Measurements from ENCODE around the gene HOXD10.

The HOXD10 gene

DNA sequence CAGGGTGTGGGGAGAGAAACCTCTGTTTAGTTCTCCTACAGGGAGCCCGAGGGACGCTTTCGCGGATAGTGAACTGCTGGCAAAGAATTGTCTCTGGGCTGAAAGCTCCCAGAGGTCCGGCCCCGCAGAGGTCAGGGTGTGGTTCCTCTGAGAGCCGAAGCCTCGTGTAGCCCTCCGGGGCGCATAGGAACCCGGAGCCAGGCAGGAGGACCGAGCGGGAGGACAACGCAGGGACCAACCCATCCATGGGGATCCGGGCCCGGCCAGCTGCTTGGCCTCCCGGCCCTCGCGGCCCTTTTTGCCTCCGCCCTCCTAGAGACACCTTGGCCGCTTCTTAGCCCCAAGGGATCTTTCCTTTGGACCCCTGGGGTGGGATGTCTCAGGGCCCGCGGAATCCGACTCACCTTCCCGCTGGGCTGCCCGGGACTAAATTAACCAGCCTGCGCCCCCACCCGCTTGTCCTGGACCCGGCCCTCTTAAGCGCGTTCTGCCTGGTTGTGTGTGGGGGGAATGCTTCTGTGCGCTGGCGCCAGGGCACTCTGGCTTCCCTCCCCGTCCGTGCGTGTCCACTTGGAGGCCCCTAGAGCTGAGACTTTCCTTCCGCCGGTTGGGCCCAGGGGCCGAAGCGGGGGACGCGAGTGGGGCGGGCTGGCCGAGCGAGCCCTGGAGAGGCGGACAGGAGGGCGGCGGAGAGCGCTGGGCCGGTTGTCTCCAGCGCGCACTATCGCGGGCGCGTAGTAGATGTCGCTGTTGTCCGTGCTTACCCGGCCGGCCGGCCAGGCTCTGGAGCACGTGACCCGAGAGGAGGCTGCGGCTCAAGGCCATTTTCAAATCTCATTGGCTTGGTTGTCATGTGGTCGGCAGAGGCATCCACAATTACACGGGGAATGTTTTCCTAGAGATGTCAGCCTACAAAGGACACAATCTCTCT, at the start of gene HOXD10:
Gene HOXD10 (plus strand): TSS at position 896 of the 931 bp plus-strand sequence. CDS start 56 bp downstream, outside the sequence.
- FAIRE-seq, result no peak

DNA sequence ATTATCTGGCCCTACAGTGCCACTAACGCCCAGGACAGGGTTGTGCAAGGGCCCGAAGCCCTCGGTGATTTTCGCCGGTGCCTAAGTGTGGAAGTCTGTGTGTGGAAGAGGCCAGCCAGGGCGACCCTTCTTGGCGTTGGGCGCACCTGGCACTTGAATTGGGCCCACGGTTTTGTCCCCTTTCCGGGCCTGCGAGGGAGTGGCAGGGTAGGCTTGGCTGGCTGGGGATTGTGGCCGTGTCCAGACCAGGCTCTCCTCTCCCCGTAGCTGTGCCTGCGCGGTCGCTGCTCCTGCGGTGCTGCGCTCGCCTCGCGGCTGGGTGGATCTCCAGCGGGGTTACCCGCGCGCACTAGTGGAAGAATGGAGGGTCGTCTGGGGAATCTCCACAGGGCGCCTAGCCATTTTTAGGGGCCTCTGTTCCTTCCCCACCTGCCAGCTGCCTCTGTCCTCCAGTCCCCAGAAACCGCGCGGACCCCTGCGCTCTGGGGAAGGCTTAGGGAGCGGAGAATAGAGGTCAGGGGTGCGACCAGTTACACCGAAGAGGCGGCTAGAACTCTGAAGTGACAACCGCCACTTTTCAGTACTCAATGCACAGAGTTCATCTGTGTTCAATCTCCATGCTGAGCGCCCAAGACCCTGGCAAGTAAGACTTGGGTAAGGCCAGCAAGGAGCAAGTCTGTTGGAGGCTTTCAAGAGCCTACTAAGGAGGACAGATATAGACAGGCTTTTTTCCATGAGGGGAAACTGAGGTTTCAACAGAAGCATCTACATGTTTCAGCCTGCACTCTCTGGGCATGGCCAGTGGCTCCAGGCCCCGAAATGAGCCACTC, 48.8 kb upstream of the HOXD10 start:
- no peak for FAIRE-seq

DNA sequence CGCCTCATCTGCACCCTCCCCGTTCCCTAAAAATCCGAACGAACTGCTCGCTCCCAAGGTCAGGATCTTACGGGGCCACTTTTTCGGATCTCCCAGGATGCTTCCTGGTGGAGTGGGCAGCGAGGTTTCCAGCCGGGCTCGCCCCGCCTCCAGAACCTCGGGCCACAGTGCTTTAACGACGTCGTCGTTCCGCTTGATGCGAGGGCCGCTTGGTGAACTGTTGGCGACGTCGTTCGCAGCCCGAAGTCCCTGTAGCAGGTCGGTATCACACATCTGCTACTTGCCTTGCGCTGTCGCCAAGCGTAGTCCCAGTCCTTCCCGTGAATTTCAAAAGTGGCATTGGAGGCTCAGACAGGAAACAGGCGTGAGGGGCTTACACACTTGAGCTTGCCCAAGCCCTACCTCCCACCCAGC, 48.2 kb upstream of the HOXD10 start:
- no peak for FAIRE-seq

DNA sequence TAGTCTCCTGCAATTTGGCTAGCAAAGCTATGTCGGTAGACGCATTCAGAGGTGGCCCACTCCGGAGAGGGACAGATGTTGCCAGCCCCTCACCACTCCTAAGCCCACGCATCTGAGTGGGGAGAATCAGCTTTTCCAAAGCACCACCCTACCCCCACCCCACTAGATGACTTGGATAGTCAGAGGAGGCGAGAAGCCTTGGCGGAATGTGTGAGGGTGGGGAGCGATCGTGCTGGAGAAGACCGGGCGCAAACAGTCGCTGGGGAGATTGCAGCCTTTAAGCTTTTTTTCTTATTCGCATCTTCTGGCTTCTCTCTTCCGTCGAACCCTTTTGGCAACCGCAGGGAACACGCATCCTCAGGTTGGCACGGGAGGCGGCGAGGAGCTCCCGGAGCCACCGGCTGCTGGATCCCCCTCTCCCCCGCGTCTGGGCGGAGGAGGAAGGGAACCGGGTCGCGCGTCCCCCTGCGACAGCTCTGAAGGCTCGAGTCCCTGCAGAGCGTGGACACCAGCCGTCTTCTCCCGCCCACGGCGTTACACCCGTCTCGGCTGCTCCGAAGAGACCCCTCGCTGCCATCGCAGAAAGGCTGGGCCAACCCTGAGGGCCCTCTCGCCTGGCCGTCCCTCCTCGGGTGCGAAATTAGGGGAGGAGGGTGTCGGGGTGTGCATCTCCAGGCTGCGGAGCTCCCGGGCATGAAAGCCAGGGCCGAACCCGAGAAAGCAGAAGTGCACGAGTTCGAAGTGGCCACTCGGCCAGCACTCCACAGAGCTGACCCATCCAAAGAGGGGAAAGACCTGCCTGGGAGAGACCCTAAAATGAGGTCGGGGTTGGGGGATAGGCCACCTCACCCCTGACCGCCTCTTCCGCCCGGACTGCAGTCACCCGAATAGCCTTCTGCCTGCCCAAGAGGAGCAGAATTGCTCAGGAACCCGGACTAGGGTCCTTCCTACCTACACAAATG, 45.0 kb upstream of the HOXD10 start:
- FAIRE-seq, result no peak

DNA sequence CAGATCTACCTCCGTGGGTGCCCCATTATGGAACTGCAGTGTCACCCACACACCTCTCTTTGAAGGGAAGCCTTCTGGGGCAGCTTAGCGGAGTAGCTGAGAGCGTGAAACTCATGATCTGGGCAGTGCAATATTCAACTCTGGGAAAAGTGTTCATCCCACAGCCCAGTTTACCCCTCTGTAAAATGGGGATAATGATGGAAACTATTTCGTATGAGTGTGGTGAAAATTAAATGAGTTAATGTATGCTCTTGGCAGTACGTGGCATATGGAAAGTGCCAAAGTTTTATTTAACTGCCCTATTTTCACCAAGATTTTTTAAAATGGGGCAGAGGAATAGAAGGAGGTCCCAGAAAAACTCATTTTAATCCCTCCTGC, 44.3 kb upstream of the HOXD10 start:
- FAIRE-seq, result no peak

DNA sequence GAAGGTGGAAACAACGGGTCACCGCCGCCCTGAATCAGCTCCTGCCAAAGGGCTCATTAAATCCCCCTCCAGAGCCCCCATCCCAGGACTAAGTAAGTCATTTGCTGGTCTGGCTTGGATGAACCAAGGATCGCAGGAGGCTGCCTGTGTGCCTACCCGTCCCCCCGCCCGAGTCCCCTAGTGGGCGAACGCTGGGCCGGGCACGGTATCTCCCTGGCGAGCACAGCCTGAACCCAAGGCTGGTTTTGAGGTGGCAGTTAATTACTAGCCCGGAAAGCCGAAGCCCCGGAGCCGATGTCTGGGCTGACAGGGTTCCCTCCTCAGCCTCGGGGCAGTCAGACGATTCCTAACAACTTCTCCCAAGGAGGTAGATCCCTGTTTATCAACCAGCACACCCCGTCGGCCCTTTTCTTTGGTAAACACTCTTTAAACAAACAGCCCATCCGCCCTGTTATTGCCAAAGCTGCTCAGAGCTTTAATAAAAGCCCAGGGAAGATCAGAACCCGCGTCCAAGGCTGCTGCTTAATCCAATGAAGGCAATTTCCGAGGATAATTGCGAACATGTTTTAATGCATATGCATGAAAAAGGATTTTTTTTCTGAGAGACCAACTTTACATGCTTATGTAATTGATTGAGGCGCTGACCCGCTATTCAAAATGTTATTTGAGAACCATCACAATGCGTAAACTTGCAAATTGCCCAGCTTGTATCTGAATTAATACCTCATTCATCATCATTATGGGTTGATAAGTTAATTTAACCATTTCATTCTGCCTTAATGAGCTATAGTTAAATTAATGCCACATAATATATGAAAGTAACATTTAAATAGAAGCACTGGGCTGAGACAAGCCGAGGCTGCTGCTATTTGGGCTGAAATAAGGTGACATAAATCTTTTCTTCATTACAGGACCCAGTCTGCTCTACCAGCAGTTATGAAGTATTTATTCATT, 43.4 kb upstream of the HOXD10 start:
- FAIRE-seq, result no peak

DNA sequence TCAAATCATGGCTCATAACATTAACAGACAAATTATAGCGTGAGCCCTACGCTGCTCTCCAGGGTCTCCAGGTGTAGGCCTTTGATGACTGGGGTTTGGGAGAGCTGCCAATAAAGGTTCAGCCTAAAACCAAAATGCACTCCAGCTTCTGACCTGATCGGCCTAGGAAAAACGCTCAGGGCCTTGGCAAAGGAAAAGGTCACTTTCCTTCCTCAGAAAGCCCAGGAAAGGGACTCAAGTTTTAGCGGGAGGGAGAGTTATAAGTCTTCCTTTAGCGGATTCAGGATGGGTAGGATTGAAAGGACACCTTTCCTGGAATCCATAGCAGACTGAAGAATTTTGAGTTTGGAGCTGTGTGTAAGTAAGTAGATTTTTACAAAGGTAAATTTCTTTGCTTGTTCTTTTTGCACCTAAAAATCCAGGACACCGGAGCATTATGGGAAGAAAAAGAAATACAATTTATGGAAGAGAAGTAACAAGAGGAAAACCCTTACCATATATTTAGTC, 41.6 kb upstream of the HOXD10 start:
- no peak for FAIRE-seq

DNA sequence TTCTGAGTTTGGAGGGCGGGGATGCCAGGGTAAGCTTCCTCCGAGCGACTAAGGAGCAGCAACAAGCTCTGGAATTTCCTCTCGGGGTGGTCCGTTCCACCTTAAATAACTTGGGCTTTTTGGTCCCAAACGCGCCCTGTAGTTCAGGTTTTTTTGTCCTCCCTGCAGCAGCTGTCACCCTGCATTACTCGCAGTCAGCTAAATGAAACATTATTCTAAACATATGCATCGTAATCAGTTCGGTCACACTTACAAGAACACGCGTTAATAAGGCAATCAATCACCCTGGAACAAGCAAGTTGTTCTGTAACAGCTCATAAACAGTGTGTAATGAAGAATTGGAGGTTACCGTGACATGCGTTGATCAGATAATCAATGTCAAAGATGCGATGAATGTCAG, 41.1 kb upstream of the HOXD10 start:
- no peak for FAIRE-seq

DNA sequence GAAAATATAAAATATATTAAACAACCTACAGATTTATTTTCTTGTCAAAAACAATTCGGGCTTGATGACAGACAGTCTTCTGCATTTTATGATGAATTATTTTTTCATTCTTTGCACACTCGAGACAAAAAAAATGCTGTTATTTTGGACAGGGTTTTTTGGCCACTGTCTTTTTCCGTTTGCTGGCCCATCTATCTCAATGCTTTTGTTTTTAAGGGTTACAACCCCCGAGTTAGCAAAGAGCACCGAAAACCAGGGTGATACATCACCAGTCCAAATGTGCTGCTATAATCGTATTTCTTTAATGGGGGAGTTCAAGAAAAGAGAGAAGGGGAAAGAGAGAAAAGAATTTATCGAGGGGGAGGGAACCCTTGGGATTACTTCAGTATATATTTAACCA, 40.5 kb upstream of the HOXD10 start:
- no peak for FAIRE-seq

DNA sequence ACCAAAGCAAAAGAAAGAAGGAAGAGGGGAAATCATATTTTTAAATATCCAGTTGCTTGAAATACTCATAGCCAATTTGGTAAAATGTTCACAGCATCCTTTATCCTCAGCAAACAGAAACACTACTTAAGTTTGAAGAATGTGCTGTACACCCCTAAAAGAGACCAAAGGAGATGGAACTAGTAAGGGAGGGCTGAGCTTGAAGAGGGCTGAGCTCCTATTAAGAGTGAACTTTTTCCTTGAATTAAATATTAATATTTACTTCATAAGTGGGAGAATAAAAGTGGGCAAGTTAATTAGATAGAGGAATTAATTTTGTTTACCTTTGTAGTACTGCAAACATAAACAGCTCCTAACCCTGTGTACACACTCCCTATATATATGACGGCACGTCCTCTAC, 39.8 kb upstream of the HOXD10 start:
- FAIRE-seq, result no peak

DNA sequence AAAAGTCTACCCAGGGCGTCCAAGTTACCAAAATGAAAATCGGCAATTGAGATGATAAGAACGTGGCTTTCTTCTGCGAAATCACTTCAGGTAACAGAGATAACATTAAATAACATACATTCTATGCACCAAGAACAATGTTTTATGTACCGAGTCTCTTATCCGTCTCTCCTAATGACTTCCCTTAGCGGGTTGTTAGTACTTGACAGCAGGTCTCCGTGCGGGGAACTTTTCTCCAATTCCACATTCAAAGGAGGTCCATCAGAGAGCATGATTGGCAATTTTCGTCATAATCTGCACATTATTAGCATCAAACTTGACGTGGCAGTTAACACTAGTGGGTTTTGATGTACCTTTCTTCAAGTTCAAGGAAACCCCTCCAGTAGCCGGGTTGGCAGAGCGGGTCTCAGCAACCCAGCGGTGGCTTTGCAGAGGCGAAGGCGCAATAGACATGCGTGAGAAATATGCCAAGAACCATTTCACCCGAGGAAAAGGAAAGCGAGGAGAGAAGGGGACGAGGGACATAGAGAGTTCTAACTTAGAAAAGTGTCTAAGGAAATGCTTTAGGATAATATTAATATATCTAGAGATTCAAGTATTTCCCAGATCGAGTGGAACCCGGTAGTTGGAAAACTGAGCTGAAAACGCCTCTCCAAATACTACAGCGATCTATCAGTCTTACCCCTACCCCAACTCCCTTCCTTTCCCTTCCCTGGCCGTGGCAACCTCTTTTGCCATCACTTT, 37.9 kb upstream of the HOXD10 start:
- FAIRE-seq, result no peak

DNA sequence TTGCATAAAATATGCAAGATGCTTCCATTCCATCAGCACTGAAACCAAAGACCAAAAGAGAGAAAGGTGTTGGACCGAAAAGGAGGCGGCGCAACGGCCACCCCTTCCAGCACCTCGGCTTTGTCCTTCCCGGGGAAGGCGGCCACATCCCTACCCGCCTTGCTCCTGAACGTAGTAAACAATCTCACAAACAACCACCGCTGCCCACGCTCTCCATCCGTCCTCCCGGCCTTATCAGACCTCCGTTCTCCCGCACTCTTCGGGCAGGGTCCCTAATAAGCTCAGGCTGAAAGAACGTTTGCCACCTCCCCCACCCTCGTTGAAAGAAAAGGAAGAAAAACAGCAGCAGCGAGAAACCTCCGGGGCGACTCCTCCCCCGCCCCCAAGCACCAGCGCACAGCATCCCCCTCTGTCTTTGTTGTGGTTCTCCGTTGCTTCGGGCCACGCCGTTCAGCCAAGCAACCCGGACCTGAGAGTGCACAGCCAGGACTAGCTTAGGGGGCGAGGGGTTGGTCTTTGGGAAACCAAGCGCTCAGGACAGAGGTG, 37.2 kb upstream of the HOXD10 start:
- FAIRE-seq, result no peak

DNA sequence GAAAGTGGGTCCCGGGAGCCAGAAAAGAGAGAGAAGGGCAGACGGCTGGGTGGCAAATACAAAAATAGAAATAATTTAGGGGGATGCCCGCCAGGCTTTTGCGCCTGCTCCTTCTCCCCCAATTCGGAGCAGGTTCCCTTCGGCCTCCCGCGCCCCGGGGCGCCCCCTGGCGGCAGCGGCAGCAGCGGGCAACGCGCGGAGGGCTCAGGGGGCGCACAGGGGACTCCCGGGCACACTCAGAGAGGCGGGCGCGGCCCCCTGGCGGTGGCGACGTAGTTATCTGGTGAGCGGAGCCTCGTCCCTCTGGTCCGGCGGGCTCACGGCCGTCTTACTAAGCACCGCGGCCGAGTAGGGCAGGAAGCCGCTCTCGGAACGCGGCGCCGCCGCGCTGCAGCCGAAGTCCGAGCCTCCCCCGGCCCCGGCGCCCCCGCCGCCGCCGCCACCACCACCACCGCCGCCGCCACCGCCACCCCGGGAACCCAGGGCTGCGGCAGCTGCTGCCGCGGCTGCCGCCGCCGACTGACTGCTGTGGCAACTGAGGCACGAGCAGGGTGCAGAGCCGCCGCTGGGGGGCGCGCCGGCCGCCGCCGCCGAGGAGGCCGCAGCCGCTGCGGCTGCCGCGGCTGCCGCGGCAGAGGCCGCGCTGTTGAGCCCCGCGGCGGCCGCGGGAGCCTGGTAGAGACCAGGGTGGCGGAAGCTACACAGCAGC, 36.6 kb upstream of the HOXD10 start:
- no peak for FAIRE-seq

DNA sequence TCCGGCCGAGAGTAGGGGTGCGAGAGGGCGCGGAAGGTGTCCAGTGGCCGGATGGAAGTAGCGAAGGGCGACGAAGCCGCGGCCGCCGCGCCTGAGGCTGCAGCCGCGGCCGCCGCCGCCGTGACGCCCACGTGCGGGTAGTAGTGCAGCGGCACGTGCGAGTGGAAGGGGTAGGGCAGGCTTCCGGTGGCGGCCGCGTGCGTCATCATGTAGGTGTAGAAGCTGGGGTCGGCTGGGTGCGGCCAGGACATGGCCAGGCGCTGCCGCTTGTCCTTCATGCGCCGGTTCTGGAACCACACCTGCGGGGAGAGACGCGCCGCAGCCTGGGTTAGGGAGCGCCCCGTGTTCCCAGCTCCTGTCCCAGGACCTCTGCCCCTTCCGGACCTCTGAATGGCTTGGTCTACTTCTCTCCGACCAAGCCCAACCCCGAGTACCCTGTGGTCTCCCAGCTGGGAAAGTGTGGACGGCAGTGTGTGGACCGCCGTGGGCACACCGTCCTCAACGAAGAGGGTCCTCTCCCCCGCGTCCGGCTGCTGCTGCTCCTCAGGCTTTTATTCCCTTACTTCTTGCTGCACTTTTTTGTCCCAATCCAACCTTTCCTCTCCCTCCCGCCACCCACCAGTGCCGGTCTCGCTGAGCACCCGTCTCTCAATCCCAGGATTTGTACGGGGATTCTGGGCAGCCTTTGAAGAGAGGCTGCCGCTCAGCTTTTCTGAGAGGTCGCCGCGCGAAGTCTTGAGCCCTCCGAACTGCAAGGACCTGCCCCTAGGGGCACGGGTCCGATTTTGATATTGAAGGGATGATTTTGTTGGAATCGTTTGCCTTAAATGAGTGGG, 35.8 kb upstream of the HOXD10 start:
- FAIRE-seq, result no peak

DNA sequence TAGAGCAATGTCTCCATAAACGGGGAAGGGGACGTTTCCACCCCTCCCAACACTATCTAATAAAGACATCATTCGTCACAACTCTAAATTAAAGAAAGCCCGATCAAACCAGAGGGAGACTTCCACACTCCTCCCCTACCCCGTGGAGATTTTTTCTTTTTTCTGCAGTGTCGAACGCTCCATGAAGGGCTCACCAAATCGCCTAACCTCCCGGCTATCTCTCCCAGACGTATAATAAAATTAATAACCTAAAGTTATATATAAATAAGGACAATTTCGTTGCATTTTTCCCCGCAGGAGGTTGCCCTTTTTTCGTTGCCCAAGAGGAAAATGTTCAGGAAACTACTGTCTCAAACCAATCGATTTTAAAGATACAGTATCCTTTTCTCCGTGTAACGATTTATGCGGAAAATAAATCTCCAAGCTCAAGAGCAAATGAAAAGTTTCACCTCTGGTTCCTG, 35.2 kb upstream of the HOXD10 start:
- FAIRE-seq, result no peak

DNA sequence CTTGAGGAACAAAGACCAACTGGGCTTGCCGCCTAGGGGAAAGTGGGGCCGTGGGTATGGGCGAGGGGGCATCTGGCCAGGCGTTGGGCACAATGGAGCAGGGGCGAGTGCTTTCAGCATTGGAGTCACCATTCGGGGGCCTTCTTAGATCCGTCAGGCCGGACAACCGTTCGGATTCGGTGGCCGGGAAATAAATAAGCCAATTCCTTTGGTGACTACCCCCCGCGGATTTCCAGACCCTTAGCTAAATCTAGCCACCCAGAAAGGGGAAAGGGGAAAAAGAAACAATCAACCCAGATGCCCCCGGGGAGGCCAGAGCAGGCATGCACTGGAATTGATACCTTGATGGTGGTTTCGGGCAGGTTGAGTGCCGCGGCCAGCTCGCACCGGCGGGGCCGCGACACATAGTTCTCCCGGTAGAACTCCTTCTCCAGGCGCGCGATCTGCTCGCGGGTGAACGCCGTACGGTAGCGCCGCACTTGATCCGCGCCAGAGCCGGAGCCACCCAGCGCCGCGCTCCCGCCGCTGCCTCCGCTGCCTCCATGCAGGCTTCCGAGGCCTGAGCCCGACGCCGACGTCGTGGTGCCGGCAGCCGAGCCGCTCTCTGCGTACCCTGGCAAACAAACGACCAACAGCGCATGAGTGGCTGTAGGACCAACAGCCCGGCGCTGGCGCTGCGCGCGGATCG, 34.6 kb upstream of the HOXD10 start:
- FAIRE-seq, result no peak

DNA sequence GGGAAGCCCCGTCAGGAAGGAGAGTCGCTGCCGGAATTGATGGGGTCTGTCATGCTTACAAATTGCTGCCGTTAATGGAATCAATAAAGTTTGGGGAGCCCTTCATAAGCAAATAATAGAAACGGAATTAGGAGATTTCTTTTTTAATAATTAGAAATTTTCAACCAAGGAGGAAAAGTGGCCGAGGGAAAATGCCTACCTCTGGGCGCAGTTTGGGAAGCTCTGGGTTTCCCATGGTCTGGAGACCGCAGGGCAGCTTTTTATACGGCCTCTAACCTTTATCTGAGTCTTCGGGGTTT, 34.1 kb upstream of the HOXD10 start:
- no peak for FAIRE-seq

Measured in A204.1 (cell line).